ENCODE results near the gene RAB29.

Gene RAB29

GRCh38 chr1:205786601-205787000 lies 11.3 kb upstream of the RAB29 start:
- TF ChIP-seq CREB5 (CRISPR knock-in tag; IDR thresholded peaks at IDR 0.05; ENCODE audit: low read depth): no peak
- no peak for TF ChIP-seq BACH2 (CRISPR knock-in tag; IDR thresholded peaks at IDR 0.05; ENCODE audit: borderline replicate concordance)
- TF ChIP-seq TOX (CRISPR knock-in tag; IDR thresholded peaks at IDR 0.05; ENCODE audit: borderline replicate concordance): no peak
- no peak for TF ChIP-seq PATZ1 (CRISPR knock-in tag; IDR thresholded peaks at IDR 0.05; ENCODE audit: borderline replicate concordance)
- TF ChIP-seq ZNF70 (CRISPR knock-in tag; IDR thresholded peaks at IDR 0.05): no peak
- TF ChIP-seq ZFP3 (CRISPR knock-in tag; IDR thresholded peaks at IDR 0.05): no peak
- ATAC-seq: no peak

GRCh38 chr1:205785446-205785845 lies 10.2 kb upstream of the RAB29 start:
- no peak for TF ChIP-seq RARB (CRISPR knock-in tag; IDR thresholded peaks at IDR 0.05)
- TF ChIP-seq TOX (CRISPR knock-in tag; IDR thresholded peaks at IDR 0.05; ENCODE audit: borderline replicate concordance): no peak
- TF ChIP-seq ZNF70 (CRISPR knock-in tag; IDR thresholded peaks at IDR 0.05): no peak
- TF ChIP-seq ISL1 (CRISPR knock-in tag; IDR thresholded peaks at IDR 0.05): no peak
- no peak for TF ChIP-seq TCF4 (CRISPR knock-in tag; IDR thresholded peaks at IDR 0.05; ENCODE audit: borderline replicate concordance)
- TF ChIP-seq OSR1 (CRISPR knock-in tag; IDR thresholded peaks at IDR 0.05): no peak
- TF ChIP-seq CSRNP3 (CRISPR knock-in tag; IDR thresholded peaks at IDR 0.05): no peak

GRCh38 chr1:205783904-205784303 lies 8.6 kb upstream of the RAB29 start:
- no peak for ATAC-seq

More at GRCh38 chr1:205785446-205785845, 10.2 kb upstream of the RAB29 start:
- no peak for ATAC-seq

GRCh38 chr1:205783433-205783795 lies 8.1 kb upstream of the RAB29 start:
- TF ChIP-seq GLIS3 (CRISPR knock-in tag; IDR thresholded peaks at IDR 0.05) (no peak), BACH2 (CRISPR knock-in tag; IDR thresholded peaks at IDR 0.05; ENCODE audit: borderline replicate concordance) (no peak)
- TF ChIP-seq, protein P1, sequence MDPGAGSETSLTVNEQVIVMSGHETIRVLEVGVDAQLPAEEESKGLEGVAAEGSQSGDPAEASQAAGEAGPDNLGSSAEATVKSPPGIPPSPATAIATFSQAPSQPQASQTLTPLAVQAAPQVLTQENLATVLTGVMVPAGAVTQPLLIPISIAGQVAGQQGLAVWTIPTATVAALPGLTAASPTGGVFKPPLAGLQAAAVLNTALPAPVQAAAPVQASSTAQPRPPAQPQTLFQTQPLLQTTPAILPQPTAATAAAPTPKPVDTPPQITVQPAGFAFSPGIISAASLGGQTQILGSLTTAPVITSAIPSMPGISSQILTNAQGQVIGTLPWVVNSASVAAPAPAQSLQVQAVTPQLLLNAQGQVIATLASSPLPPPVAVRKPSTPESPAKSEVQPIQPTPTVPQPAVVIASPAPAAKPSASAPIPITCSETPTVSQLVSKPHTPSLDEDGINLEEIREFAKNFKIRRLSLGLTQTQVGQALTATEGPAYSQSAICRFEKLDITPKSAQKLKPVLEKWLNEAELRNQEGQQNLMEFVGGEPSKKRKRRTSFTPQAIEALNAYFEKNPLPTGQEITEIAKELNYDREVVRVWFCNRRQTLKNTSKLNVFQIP (CRISPR knock-in tag; IDR thresholded peaks at IDR 0.05; ENCODE audit: borderline replicate concordance, low read depth): no peak

More at GRCh38 chr1:205783904-205784303, 8.6 kb upstream of the RAB29 start:
- TF ChIP-seq CREB5 (CRISPR knock-in tag; IDR thresholded peaks at IDR 0.05; ENCODE audit: low read depth) (no peak), CSDC2 (CRISPR knock-in tag; IDR thresholded peaks at IDR 0.05) (no peak), ESRRG (CRISPR knock-in tag; IDR thresholded peaks at IDR 0.05) (no peak), ARNTL (CRISPR knock-in tag; IDR thresholded peaks at IDR 0.05; ENCODE audit: borderline replicate concordance, low read depth) (no peak)

DNA sequence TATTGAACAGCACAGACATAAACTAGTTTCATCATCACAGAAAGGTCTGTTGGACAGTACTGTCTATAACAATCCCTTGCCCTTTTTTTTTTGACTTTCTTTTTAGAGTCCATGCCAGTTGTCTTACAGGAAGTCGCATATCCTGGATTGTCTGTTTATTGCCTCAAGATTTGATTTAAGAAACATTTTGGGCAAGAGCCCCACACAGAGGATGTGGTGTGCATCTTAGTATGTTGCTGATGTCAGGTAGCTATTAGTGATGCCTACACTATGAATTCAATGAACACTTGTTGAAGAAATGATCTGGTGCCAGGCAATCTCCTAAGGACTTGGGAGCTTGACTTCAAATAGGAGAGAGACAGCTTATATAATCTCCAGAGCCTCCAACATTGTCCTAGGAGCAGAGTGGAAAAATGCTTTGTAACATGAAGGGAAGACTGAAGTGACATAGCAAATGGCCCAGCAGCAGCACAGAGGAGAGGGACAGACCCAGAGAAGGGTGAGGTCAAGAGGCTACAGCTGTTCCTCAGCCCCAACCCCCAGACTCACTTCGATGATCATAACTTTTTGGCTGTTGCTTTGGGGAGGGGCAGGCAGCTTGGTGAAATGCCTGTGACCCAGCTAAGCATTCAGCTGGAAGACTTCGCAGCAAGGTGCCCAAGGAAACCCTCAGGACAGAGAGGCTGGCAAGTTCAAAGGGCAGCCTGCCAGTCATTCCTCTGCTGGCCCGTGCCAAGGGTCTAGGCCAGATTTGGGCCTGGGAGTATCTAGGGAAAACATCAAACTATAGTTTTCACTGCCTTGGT lies 7.5 kb upstream of the RAB29 start:
- ATAC-seq: no peak
- TF ChIP-seq SNAI2 (CRISPR knock-in tag; IDR thresholded peaks at IDR 0.05): no peak
- no peak for TF ChIP-seq ZNF8 (CRISPR knock-in tag; IDR thresholded peaks at IDR 0.05)
- no peak for TF ChIP-seq ZNF565 (CRISPR knock-in tag; conservative IDR thresholded peaks at IDR 0.05; ENCODE audit: low read depth)
- TF ChIP-seq ISL1 (CRISPR knock-in tag; IDR thresholded peaks at IDR 0.05): no peak
- no peak for TF ChIP-seq TSHZ2 (CRISPR knock-in tag; IDR thresholded peaks at IDR 0.05)
- TF ChIP-seq ZNF70 (CRISPR knock-in tag; IDR thresholded peaks at IDR 0.05): no peak
- TF ChIP-seq CSRNP3 (CRISPR knock-in tag; IDR thresholded peaks at IDR 0.05): no peak
- no peak for TF ChIP-seq ESRRG (CRISPR knock-in tag; IDR thresholded peaks at IDR 0.05)
- no peak for TF ChIP-seq ZC3H10 (CRISPR knock-in tag; IDR thresholded peaks at IDR 0.05)
- no peak for TF ChIP-seq GLIS3 (CRISPR knock-in tag; IDR thresholded peaks at IDR 0.05)

More at GRCh38 chr1:205783433-205783795, 8.1 kb upstream of the RAB29 start:
- ATAC-seq: no peak
